Stimulated activated CD4-positive, alpha-beta T cell treated with anti-CD3 and anti-CD28 coated beads, Interleukin-12 subunit alpha, Interleukin-12 subunit beta, amount 100 ng/mL, for 4 hours (primary cell): Measurements from ENCODE around the gene L3MBTL1.
"Not testable (repeated sequence)": the region's sequence is repeated elsewhere in the genome, so short reads cannot be mapped to it uniquely, and the experiment has no call there.

ENCODE experiments used
- DNase-seq: peaks from one replicate; pipeline ENCODE4 v3.0.0-alpha.2; 2020

Gene L3MBTL1

GRCh38 chr20:43507150-43508080, at the start of gene L3MBTL1:
TSS of gene L3MBTL1 (plus strand) at chr20:43507697. CDS start at chr20:43513504, 5,807 bp downstream.
- no peak for DNase-seq

GRCh38 chr20:43458422-43458924, 49.0 kb upstream of the L3MBTL1 start:
- peak; percentile 10 for DNase-seq

- no peak for DNase-seq
Observed at GRCh38 chr20:43459022-43459942, 48.2 kb upstream of the L3MBTL1 start.

- DNase-seq, result no peak
Observed at GRCh38 chr20:43460172-43460829, 47.2 kb upstream of the L3MBTL1 start.

GRCh38 chr20:43460830-43461200, 46.7 kb upstream of the L3MBTL1 start:
- no peak for DNase-seq

GRCh38 chr20:43461894-43462659, 45.4 kb upstream of the L3MBTL1 start:
- DNase-seq, result no peak

GRCh38 chr20:43462660-43463526, 44.6 kb upstream of the L3MBTL1 start:
- no peak for DNase-seq

GRCh38 chr20:43463527-43464218, 43.8 kb upstream of the L3MBTL1 start:
- no peak for DNase-seq

GRCh38 chr20:43464219-43464790, 43.2 kb upstream of the L3MBTL1 start:
- no peak for DNase-seq

- DNase-seq, result no peak
Observed at GRCh38 chr20:43465625-43465943, 41.9 kb upstream of the L3MBTL1 start.

- DNase-seq, result no peak
Observed at GRCh38 chr20:43467589-43467988, 39.9 kb upstream of the L3MBTL1 start.

GRCh38 chr20:43472671-43473380, 34.7 kb upstream of the L3MBTL1 start:
- DNase-seq, result no peak

- DNase-seq, result no peak
Observed at GRCh38 chr20:43473381-43473704, 34.2 kb upstream of the L3MBTL1 start.

GRCh38 chr20:43477193-43477592, 30.3 kb upstream of the L3MBTL1 start:
- no peak for DNase-seq

- DNase-seq, result no peak
Observed at GRCh38 chr20:43477619-43478018, 29.9 kb upstream of the L3MBTL1 start.

- DNase-seq, result no peak
Observed at GRCh38 chr20:43490038-43490437, 17.5 kb upstream of the L3MBTL1 start.

- DNase-seq, result no peak
Observed at GRCh38 chr20:43492101-43492500, 15.4 kb upstream of the L3MBTL1 start.

- no peak for DNase-seq
Observed at GRCh38 chr20:43495388-43495787, 12.1 kb upstream of the L3MBTL1 start.

GRCh38 chr20:43502021-43502420, 5.5 kb upstream of the L3MBTL1 start:
- not testable (repeated sequence) for DNase-seq

GRCh38 chr20:43506238-43506637, 1.3 kb upstream of the L3MBTL1 start:
- no peak for DNase-seq
